CD4-positive, alpha-beta T cell (primary cell): ENCODE measurements around the gene CFAP45. TPM values are rescaled to one million over a fixed set of nuclear protein-coding genes. Genes with fewer than 3 reads are reported as not detected.
A peak's percentile ranks its signal among the peaks of the same experiment; 100 is the strongest.

Experiments
- ATAC-seq: fragments of 200-7000 bp; cut with Tn5 transposase; one replicate; pipeline ENCODE4 v1.10.0; 2022; ENCODE audit warnings: mild to moderate bottlenecking; ENCODE audit not compliant: poor library complexity
- CTCF ChIA-PET: fragments of 350-600 bp; sonication (Branson Sonifier 250); formaldehyde crosslinking; loops from one replicate; lab custom pipeline; 2021; ENCODE audit warnings: antibody characterized with exemption, inconsistent platforms; lab: Charles Lee
- POLR2A ChIA-PET: fragments of 350-600 bp; sonication (Branson Sonifier 250); formaldehyde crosslinking; loops from one replicate; lab custom pipeline; 2021; ENCODE audit warnings: antibody characterized with exemption, inconsistent platforms; lab: Charles Lee
- DNase-seq, 14 experiments: peaks; one replicate each; pipeline ENCODE4 v3.0.0-alpha.2; 2013 to 2020; ENCODE audit warnings: mixed read lengths in 2 of 14
- H3K27ac ChIP-seq, 2 donors: one replicate each; pipeline versions ENCODE4 v1.5.1 to v1.7.0; 2013; ENCODE audit warnings: low read length in 2 of 2, low read depth in 1 of 2, mild to moderate bottlenecking in 1 of 2
- H3K27me3 ChIP-seq, 2 experiments: 1 replicate in 1 of 2; 2 replicates in 1 of 2; pipeline versions ENCODE4 v1.6.1 to v1.7.0; 2013; ENCODE audit warnings: low read length in 2 of 2, control low read depth in 1 of 2, mild to moderate bottlenecking in 1 of 2, moderate library complexity in 1 of 2; ENCODE audit not compliant: insufficient read depth in 2 of 2, control insufficient read depth in 1 of 2
- H3K36me3 ChIP-seq: one replicate; pipeline ENCODE4 v1.6.1; 2013; ENCODE audit warnings: low read length, control low read depth; ENCODE audit not compliant: insufficient read depth
- H3K4me1 ChIP-seq: one replicate; pipeline ENCODE4 v1.6.1; 2013; ENCODE audit warnings: low read length, control low read depth; ENCODE audit not compliant: insufficient read depth
- H3K4me3 ChIP-seq: one replicate; pipeline ENCODE4 v1.5.1; 2013; ENCODE audit warnings: mild to moderate bottlenecking, low read length, moderate library complexity
- H3K9me3 ChIP-seq, 2 experiments: 1 replicate in 1 of 2; 2 replicates in 1 of 2; pipeline versions ENCODE4 v1.6.1 to v1.7.0; 2013; ENCODE audit warnings: low read length in 2 of 2, mild to moderate bottlenecking in 2 of 2, control low read depth in 1 of 2, moderate library complexity in 1 of 2; ENCODE audit not compliant: control insufficient read depth in 1 of 2, insufficient read depth in 1 of 2
- H3K27ac Mint-ChIP-seq: one replicate; pipeline ENCODE4 v1.8.0; 2020; ENCODE audit warnings: mixed read lengths
- H3K27me3 Mint-ChIP-seq: one replicate; pipeline ENCODE4 v1.8.0; 2021; ENCODE audit warnings: mixed read lengths
- H3K36me3 Mint-ChIP-seq: one replicate; pipeline ENCODE4 v1.8.0; 2021; ENCODE audit warnings: low read depth, mixed read lengths
- H3K4me1 Mint-ChIP-seq: one replicate; pipeline ENCODE4 v1.8.0; 2021; ENCODE audit warnings: low read depth, mixed read lengths
- H3K4me3 Mint-ChIP-seq: one replicate; pipeline ENCODE4 v1.8.0; 2020; ENCODE audit warnings: mild to moderate bottlenecking, mixed read lengths
- H3K9me3 Mint-ChIP-seq: one replicate; pipeline ENCODE4 v1.8.0; 2020; ENCODE audit warnings: mixed read lengths
- CTCF ChIP-seq: fragments of 200-600 bp; IDR thresholded peaks from one replicate; pipeline ENCODE4 v1.8.0; 2022; ENCODE audit warnings: antibody characterized with exemption, mild to moderate bottlenecking
- intact Hi-C, 2 experiments: fragments of 100-400 bp; cut with DNase I in 1 of 2; cut with micrococcal nuclease in 1 of 2; formaldehyde crosslinking; loops; one replicate each; pipeline versions ENCODE4 v1.15.1 to v1.9.0; 2023 to 2025; cut with DNase I, micrococcal nuclease
- total RNA-seq, 174 experiments: library from RNA in 2 of 174; stranded (reverse) in 2 of 174; gene quantifications; one replicate each; pipeline ENCODE4 v1.2.3 and lab custom pipeline; 2021 to 2026

The CFAP45 gene
- total RNA-seq, 2 experiments from 2014 or later, result 8.4 to 9.0 TPM

DNA sequence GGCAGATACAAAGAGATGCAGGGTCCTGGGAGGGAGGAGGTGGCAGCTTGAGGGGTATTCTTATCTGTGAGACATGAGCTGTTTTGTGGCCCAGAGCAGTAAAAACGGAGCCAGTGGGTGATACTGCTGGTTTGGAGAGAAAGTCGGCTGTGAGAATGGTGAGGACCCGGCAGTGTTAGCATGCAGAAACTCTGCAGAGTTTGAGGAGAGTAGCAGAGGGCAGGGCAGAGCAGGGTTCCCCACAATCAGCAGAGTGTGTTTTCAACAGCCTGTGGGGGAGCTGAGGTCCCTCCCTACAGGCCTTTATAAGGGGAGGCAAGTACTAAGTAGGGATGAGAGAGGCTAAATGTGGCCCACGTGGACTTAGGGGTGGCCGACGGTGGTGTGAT lies 72.9 kb downstream of the CFAP45 start:
- Histone ChIP-seq H3K27me3 (no peaks in the 10 kb centered on the region), H3K36me3 (no peaks in the 10 kb centered on the region), H3K27ac (no peak overlapping the region), H3K9me3 (peaks cover 0 to 31% of the 10 kb centered on the region in 2 experiments), H3K4me3 (no peak overlapping the region), H3K4me1 (peaks cover 37% of the 10 kb centered on the region)
- ATAC-seq (no peak), DNase-seq (peak in 1 of 14 experiments; percentile 35)
- no peak for TF ChIP-seq CTCF
- Mint-ChIP-seq H3K27ac (no peak overlapping the region), H3K27me3 (no peaks in the 10 kb centered on the region), H3K4me3 (peak overlapping the region; percentile 35), H3K36me3 (no peaks in the 10 kb centered on the region), H3K4me1 (peaks cover 42% of the 10 kb centered on the region), H3K9me3 (no peaks in the 10 kb centered on the region)
- POLR2A ChIA-PET, result interaction anchor here (1.1 kb wide), 1 partner anchor 98 kb away, joined by 4 read pairs; the partner anchor contains the start of gene TAGLN2
- intact Hi-C loops, result no loop called here
- CTCF ChIA-PET, result no interaction called here

DNA sequence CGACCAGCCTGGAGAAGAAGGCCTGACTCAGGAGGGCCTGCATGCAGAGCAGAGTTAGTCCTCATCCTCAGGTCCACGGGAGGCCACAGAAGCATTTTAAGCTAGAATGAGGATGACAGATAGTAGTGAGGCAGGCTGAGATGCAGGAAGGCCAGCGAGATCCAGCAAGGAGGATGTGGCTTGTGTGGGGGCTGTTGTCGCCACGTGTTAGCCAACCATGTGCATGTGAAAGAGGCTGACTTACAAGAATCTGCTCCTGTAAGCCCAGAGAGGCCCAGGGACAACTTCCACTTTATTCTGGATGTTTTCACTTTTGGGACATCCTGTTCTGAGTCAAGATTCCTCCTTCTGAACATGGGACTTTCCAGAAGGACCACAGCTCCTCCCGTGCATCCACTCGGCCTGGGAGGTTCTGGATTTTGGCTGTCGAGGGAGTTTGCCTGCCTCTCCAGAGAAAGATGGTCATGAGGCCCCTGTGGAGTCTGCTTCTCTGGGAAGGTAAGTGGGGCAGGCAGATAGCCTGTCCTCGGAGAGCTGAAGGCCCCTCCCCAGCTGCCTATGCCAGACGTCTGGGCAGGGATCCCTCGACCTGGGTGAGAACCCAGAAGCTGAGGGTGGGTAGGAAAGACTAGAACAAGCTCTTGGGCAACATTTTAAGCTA lies 73.4 kb downstream of the CFAP45 start, which contains the start of gene SLAMF8:
Gene SLAMF8, plus strand, starts transcription at position 433 of the 661 bp plus-strand sequence. Its CDS starts 26 bp downstream, at position 459.
- no peak within 1 kb of the TSS for H3K4me3 ChIP-seq
- Mint-ChIP-seq H3K27ac (no peak within 1 kb of the TSS), H3K27me3 (no peaks in the 10 kb centered on the region), H3K4me3 (peak within 1 kb of the TSS; percentile 35), H3K4me1 (peaks cover 42% of the 10 kb centered on the region), H3K36me3 (no peaks in the 10 kb centered on the region), H3K9me3 (no peaks in the 10 kb centered on the region)
- CTCF ChIA-PET, result no interaction called here
- peaks cover 37% of the 10 kb centered on the region for H3K4me1 ChIP-seq
- POLR2A ChIA-PET, result no interaction called here
- DNase-seq (peak in 10 of 14 experiments; percentile 8 to 86 (median 40)), ATAC-seq (peak; percentile 65)
- intact Hi-C loops, result no loop called here
- no peak within 1 kb of the TSS for H3K27ac ChIP-seq
- no peak for TF ChIP-seq CTCF
- no peaks in the 10 kb centered on the region for H3K36me3 ChIP-seq
- H3K27me3 ChIP-seq, result no peaks in the 10 kb centered on the region
- H3K9me3 ChIP-seq, result peaks cover 0 to 31% of the 10 kb centered on the region in 2 experiments

GRCh38 chr1:159825564-159825963 lies 74.4 kb downstream of the CFAP45 start:
- no peaks in the 10 kb centered on the region for H3K36me3 Mint-ChIP-seq
- no peaks in the 10 kb centered on the region for H3K27me3 ChIP-seq
- peak in 1 of 14 experiments; percentile 20 for DNase-seq
- H3K4me3 Mint-ChIP-seq, result no peak overlapping the region
- H3K9me3 Mint-ChIP-seq, result no peaks in the 10 kb centered on the region
- H3K27ac ChIP-seq, result no peak overlapping the region
- no peak for TF ChIP-seq CTCF
- CTCF ChIA-PET, result no interaction called here
- H3K4me3 ChIP-seq, result no peak overlapping the region
- intact Hi-C loops, result no loop called here
- no peak for ATAC-seq
- H3K27me3 Mint-ChIP-seq, result no peaks in the 10 kb centered on the region
- H3K4me1 Mint-ChIP-seq, result peaks cover 42% of the 10 kb centered on the region
- peaks cover 37% of the 10 kb centered on the region for H3K4me1 ChIP-seq
- no peak overlapping the region for H3K27ac Mint-ChIP-seq
- no peaks in the 10 kb centered on the region for H3K36me3 ChIP-seq
- POLR2A ChIA-PET, result no interaction called here
- peaks cover 0 to 31% of the 10 kb centered on the region in 2 experiments for H3K9me3 ChIP-seq
